Measurements from ENCODE around the gene CD55. TPM values are rescaled to one million over a fixed set of nuclear protein-coding genes. Genes with fewer than 3 reads are reported as not detected.
A peak's percentile ranks its signal among the peaks of the same experiment; 100 is the strongest.
"Not testable (repeated sequence)": the region's sequence is repeated elsewhere in the genome, so short reads cannot be mapped to it uniquely, and the experiment has no call there.

Gene CD55
- total RNA-seq, 1 experiment from 2014 or later = 20.9 TPM

DNA sequence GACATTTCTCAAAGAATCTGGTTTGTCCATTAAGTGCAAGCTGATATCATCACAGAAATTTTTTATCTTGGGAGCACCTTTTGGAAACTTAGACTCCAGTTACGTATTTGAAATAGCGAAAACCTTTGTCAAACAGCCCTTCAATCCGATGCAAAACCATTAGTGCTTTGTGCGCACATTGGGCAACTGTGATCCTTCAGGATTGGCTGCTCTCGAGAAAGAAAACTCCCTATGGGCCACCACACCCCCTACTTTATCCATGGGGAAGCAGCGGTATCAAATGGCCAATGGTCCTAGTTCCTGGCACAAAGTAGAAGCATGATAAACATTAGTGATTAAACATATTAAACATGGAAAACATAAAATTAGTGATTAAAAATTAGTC, 16.0 kb upstream of the CD55 start:
- no peak for DNase-seq (ENCODE audit: low read depth)

DNA sequence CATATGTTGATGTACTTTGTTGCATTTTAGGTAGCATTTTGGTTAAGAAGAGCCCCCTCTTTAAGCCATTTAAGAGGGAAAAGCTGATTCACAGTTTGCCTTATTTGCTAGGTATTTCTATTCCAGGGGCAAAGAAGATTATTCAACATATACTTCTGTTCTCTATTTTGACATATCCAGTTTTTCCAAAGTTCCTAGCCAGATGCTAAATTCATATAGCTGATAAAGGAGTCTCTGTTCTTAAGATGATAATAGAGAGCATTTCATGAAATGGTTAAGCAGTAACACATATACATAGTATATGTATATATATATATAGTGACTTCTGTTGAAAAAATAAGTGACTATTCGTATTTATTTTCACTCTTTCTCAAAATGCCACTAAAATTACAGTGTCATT, 15.5 kb upstream of the CD55 start:
- DNase-seq (ENCODE audit: low read depth) = no peak

DNA sequence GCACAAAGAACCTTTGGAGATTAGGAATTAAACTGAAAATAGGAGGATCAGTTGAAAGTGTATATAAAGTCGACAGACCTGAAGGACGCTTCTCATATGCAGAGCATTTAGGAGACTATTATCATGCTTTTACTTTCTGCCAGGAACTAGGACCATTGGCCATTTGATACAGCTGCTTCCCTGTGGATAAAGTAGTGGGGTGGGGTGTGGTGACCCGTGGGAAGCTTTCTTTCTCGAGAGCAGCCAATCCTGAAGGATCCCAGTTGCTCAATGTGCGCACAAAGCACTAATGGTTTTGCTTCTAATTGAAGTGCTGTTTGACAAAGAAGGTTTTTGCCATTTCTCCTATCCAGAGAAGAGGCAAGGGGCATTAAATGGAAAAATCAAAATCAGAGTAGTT, 14.9 kb upstream of the CD55 start:
- no peak for DNase-seq (ENCODE audit: low read depth)

DNA sequence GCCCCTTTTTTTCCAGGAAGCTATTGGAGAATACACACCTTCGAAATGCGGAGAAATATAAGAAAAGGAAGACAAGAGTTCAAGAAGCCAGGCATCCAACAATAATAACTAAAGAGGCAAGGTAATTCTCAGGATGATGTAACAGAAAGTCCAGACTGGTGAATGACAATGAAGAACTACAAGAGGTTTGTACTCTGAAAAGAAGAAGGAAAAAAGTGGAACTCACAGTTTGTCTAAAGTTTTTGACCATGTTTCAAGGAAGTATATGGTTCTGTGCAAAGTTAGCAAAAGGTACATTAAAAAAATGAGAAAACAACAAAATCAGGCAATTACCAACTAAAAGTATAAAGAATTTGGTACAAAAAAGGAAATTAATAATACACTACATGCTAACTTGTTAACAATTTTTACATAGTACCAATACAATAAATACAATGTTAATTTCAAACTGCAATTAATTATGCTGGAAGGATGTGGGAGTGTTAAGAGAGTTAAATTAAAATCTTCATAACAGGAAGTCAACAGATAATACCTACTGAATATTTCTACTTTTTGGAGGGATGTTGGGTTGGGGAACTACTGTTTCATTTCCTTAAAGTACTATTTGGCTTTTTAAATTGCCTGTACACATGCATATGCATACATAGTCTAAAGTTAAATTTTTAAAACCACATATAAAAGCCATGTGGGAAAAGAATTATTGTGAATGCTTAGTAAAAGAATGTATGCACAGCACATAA, 12.9 kb upstream of the CD55 start:
- no peak for DNase-seq (ENCODE audit: low read depth)

DNA sequence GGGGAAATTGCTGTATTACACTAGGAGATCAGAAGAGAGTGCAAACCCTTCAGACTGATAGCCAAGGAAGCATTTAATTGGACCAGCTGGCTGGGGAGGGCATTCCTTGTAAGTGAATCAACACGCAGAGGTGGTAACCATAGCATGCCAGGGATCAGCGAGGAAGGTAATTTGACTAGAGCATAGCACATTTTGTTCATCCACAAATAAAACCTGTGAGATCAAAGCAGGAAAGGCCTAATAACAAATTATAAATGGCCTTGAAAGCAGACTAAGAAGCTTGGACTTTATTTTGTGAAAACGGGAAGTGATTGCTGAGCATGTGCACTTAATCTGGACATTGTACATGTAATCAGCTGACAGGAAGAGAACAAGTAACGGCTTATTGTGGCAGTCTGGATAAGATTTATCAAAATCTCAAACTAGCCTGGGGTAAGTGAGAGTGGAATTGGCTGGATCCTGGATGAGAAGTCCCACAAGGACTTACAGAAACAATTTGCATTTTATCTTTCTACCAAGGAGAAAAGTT, 11.7 kb upstream of the CD55 start:
- DNase-seq (ENCODE audit: low read depth) = peak; percentile 84

DNA sequence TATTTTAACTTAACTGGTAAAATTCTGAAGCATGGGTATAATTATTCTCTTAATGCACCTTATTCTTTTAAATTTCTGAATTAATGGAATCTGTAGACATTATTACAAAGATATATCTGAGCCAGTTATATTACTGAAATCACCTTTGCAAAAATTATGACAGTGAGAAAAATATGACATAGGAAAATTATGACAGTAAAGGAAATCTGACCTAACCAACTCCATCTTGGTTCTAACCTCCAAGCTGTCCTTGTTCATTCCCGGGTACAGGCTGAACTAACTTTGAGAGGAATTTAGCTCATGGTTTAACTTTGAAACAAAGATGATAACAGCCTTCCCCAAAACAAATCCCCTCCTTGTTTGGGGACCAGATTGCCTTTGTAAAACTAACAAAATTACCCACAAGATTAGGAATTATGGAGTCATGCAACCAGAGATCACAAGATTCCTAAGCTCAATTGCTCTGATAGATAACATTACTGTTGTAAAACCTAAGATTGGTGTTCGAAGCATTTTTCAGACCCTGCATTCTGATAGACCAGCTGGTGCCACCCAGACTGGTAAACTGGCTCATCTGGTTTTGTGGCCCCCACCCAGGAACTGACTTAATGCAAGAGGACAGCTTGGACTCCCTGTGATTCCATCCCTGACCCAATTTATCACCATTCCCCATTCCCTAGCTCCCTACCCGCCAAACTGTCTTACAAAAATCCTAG, 9.4 kb upstream of the CD55 start:
- DNase-seq (ENCODE audit: low read depth) = no peak

DNA sequence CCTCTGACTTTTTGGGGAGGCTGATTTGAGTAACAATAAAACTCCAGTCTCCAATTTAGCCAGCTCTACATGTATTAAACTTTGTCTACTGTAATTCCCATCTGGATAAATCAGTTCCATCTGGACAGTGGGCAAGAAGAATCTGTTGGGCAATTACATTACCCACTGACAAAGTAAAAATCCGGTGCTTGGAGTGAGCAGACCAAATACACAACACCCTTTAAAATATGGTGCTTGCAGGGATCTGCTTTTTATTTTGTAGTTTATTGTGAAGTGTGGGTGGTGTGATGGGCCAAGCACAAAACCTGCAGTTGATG, 8.9 kb upstream of the CD55 start:
- DNase-seq (ENCODE audit: low read depth) = peak; percentile 8

DNA sequence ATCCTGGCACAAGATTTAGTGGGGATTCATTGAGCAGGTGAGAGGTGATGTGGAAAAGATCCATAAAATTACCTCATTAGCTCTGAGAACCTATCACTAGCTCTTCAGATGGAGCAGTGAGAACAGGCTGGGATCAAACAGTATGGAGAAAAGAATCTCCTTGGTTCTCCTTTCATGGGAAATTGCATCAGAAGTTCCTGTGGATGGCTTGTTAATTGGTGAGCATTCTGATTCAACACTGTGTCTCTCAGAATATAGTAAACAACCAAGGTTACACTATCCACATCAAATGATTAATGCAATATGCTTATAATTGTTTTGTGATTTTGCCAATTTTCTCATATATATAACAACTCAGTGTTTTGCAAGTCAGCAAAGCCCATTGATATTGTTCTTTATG, 8.3 kb upstream of the CD55 start:
- DNase-seq (ENCODE audit: low read depth) = no peak

DNA sequence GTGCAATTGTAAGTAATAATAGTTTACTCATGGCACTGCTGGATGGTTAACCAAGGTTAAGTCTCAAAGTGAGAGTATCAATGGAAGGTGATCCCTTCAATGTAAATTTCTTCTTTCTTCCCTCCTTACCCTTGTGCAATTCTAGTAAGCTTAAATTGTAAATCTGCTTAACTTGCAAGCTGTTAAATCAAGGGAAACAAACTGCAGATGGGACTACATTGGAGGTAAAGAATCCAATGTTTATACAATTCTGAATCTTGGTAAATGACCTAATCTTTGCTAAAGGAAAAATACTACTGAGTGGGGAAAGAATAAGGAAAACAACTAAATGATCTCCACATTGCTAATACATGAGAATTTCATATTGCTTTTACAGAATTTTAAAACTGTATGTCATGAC, 6.7 kb upstream of the CD55 start:
- no peak for DNase-seq (ENCODE audit: low read depth)

DNA sequence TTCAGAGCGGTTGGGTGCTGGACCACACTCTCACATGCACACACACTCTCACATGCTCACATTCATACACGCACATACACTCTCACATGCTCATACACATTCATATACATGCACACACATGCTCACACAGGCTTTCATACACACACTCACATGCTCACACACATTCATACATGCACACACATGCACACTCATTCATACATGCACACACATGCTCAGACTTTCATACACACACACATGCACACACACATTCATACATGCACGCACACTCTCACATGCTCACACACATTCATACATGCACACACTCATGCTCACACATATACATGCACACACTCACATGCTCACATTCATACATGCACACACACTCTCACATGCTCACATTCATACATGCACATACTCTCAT, 6.0 kb upstream of the CD55 start:
- DNase-seq (ENCODE audit: low read depth) = no peak

DNA sequence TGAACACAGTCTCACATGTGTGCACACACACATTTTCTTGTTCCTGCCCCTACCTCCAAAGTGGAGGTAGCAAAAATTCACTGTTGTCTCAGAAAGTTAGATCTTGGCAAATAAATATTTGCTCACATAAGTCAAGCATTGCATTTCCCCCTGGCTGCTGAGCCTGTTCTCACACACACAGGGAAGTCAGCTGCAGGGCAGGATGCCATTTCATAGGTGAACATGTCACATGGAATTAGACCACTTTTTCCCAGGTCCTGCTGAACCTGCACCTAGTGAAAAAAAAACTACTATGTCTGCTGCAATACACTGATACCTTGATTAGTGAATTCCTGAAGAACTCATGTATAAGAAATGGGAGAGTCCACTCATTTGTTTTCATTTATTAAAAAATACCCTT, 5.3 kb upstream of the CD55 start:
- DNase-seq (ENCODE audit: low read depth) = no peak

DNA sequence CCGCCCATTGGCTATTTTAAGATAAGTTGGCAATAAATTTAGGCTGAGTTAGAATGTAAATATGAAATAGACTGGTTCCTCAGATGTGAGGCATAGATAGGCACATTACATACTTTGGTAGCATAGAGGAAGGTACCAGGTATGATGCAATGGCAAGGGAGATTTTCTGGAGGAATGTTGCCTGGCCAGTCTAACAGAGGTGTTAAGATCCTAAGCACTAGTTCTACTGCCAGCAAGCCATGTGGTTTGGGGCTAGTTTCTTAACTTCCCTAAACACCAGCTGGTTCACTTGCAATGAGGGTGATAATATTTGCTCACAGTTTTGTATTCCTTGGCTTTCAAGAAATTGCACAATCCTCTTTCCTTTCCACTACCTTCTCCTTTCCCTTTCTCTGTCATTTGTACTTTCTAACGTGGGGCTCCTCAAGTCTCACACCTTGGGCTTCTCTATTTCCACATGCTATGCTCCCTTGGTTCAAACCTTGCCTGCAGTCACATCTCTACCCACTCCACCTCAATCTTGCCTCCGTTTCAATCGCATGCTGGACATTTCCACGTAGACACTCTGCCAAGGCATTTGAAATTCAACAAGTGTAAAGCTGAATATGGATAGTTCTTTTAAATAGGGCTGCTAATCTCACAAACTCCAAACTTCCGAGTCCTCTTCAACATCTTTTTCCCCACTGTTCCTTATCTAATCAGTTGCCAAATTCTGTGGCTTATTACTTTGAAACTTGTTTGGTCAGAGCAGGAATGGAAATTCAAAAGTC, 4.7 kb upstream of the CD55 start:
- DNase-seq (ENCODE audit: low read depth) = no peak

DNA sequence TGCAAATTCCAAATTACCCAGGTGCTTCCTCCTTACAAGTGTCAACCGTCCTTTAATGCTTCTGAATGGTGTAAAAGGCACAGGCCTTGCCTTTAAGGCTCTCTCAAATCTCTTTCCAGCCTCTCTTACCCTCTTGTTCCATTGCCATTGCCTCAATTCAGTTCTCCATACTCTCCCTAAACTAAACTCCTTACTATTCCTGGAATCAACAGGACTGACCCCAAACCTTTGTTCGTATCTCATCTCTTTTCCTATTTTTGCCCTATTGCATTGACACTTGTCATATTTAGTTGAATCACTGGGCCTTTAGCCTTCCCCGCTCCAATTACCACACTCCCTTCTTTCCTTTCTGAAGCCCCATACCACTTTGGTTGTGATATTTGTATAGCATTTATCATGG, 3.9 kb upstream of the CD55 start:
- no peak for DNase-seq (ENCODE audit: low read depth)

DNA sequence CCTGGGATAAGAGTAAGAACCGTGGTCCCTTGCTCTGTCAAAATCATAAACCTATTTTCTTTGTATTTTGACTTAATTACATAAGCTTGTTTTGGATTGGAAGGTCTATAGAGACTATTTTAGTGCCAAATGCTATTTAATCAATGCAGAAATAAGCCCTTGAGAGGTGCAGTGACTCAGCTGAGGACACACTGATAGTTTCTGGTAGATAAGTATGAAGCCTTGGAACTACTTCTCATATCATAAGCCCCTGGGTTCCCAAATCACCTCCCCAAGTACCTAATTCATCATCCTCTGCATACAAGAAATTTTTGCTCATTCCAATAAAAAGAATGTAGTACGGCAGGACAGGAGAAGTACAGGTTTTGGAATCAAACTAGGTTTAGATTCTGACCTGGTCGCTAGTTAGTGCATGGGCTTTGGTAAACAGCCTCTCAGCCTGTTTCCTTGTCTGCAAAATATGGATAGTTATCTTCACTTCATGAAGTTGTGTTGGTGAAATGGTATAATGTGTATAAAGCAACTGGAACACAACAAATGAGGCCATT, 3.3 kb upstream of the CD55 start:
- DNase-seq (ENCODE audit: low read depth) = no peak

DNA sequence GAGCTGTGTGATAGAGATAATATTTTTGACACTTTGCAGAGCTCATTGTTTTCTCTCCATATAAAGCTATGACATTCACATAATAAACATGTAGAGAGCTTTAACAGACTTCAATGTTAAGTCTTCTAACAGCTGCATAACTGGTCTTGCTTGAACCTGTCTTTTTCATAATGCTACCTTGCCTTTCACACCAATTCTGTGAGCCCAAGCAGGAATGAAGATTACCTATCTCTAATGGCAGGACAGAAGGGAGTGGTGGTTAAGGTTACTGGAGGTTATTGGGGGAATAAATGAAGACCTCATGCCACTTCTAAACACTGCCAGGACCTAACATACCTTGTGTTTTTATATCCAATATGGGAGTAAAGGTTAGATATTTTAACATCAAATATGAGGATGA, 2.3 kb upstream of the CD55 start:
- DNase-seq (ENCODE audit: low read depth) = no peak

DNA sequence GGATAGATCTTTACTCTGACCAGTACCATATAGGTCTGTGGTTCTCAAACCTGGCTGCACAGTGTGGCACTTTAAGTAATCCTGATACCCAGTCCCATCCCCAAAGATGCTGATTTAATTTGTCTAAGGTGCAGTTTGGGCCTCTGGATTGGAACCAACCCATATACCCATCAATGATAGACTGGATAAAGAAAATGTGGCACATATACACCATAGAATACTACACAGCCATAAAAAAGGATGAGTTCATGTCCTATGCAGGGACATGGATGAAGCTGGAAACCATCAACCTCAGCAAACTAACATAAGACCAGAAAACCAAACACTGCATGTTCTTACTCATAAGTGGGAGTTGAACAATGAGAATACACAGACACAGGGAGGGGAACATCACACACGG, 1.4 kb upstream of the CD55 start:
- not testable (repeated sequence) for DNase-seq (ENCODE audit: low read depth)

DNA sequence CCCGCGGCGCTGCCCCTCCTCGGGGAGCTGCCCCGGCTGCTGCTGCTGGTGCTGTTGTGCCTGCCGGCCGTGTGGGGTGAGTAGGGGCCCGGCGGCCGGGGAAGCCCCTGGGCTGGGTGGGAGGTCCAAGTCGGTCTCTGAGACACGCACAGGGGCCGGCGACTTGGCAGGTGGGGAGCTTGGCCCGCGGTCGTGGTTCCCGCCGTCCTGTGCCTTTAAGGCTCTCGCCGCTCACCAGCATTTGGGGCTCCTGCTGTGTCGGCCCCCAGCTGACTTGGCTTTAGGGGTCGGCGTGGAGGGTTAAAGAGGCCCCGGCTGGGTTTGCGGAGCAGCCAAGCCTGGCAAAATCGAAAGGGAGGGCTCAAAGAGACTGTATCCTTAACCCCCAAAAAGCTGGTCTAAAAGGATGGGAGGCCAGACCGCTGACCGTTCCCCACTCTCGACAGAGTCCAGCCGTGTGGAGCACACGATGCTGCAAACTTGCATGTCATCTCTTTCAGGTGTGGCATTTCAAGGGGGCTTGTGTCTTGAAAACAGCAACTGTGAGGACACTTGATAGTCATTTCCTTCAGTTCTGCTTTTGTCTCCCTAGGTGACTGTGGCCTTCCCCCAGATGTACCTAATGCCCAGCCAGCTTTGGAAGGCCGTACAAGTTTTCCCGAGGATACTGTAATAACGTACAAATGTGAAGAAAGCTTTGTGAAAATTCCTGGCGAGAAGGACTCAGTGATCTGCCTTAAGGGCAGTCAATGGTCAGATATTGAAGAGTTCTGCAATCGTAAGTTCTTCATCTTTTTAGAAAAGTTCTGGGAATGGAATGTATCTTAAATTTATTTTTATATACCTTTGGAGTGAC, 540 bp downstream of the CD55 start:
- peak; percentile 11 for DNase-seq (ENCODE audit: low read depth)

DNA sequence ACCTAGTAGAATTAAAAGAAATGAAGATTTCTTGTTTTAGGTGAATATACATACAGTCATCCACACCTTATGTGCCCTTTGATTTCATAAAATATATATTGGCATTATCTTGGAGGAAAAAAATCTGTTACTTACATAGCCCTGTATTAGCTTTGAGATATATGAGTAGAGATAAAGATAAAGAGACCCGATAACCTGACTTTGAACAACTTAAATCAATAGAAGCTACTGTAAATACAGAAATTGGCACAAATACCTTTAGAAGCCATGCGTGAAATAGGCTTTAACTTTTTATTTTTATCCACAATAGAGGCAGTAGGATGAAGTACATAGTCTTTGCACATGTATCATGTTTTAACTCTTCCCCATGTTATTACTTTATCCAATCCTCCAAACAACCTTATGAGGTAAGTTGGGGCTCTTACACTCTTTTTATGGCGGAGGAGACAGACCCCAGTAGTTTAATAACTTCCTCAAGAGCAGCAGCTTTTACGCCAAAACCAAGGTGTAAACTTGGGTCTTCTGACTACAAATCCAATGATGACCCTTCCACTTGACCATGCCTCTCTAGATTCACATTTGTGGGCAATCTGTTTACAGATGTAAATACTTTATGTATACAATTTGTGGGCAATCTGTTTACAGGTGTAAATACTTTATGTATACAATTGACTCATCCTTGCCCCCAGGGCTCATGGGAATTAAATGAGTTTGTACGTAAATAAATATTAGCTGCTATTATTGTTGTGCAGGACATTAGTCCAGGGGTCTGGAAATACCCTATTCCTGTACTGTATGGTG, 2.1 kb downstream of the CD55 start:
- DNase-seq (ENCODE audit: low read depth) = no peak

DNA sequence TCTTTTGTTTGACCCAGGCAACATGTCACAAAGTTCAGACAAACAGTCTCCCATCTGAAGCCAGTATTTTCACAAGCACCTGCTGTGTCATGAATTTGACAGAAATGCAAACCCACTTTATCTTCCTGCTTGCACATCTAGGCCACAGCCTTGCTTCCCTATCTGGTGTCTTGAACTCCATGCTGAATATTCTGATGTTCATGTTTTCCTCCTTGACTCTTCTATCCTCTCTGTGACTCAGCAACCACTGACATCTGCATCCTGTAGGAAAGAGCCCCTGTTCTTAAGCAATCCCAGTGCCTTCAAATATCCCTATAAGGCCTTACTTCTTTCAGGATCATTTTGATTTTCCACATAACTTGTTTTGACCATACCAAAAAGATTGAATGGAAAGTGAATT, 6.5 kb downstream of the CD55 start:
- DNase-seq (ENCODE audit: low read depth) = peak; percentile 64

DNA sequence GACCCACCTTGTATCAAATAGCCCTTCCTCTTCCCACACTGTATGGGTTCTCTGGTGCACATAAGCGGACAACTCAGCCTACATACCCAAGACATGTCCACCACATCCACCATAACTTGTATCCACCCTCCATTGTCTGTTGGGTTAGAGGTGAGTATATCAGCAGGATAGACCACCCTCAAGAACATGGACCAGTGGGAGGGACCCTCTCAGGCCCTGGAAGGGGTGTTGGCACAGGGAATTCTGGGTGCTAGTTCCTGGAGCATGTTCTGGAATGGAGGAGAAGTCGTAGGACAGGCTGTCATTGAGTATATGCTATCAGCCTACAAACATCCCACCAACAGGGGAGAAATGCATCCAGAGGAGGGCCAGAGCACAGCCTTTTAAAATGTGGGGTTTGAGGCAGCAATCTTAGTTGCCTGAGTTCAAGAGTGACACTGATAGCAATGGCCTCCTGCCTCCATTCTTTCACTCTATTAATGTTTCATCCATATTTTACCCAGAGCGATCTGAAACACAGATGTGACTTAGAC, 7.5 kb downstream of the CD55 start:
- DNase-seq (ENCODE audit: low read depth) = no peak

All from RPMI7951 (cell line).